Myometrial cell (primary cell): ENCODE data around the gene BTBD18. TPM values are rescaled to one million over a fixed set of nuclear protein-coding genes. Genes with fewer than 3 reads are reported as not detected.

ENCODE experiments used
- total RNA-seq: library from RNA; depleted of rRNA; stranded (reverse); fragments of >200 nt; gene quantifications from 2 replicates; pipeline ENCODE4 v1.2.3, GENCODE V29; 2015

The BTBD18 gene
- total RNA-seq, result not detected in 2 replicates

GRCh38 chr11:57751676-57752253 is at the start of gene BTBD18:
TSS of gene BTBD18 (minus strand) at chr11:57751819. CDS start at chr11:57751188, 631 bp downstream.

GRCh38 chr11:57761301-57762234 is 9.9 kb upstream of the BTBD18 start, which contains the start of gene CTNND1:
TSS of gene CTNND1 (plus strand) at chr11:57761802. CDS start at chr11:57791479, 29,677 bp downstream.

GRCh38 chr11:57741132-57742086 is 10.2 kb downstream of the BTBD18 start, which contains the start of gene SELENOH:
TSS of gene SELENOH (plus strand) at chr11:57741491. CDS start at chr11:57741596, 105 bp downstream.

GRCh38 chr11:57712256-57713150 is 39.1 kb downstream of the BTBD18 start, which contains the start of gene TMX2:
TSS of gene TMX2 (plus strand) at chr11:57712593. CDS start at chr11:57712619, 26 bp downstream.

GRCh38 chr11:57711414-57712255 is 40.0 kb downstream of the BTBD18 start, which contains the start of gene MED19:
TSS of gene MED19 (minus strand) at chr11:57712215. CDS start at chr11:57712179, 36 bp downstream.

Other genes with a start within 250 kb of the BTBD18 start
- 19.9 and 20.9 TPM in 2 replicates for gene SLC43A1, start 236.1 kb downstream of the BTBD18 start, total RNA-seq
- 41.5 and 43.8 TPM in 2 replicates for gene TIMM10, start 221.1 kb downstream of the BTBD18 start, total RNA-seq
- not detected in 2 replicates for gene SMTNL1, start 214.2 kb downstream of the BTBD18 start, total RNA-seq
- 66.6 and 96.0 TPM in 2 replicates for gene UBE2L6, start 184.1 kb downstream of the BTBD18 start, total RNA-seq
- 157 and 185 TPM in 2 replicates for gene SERPING1, start 154.1 kb downstream of the BTBD18 start, total RNA-seq
- gene YPEL4, start 101.9 kb downstream of the BTBD18 start, total RNA-seq, result 0.18 TPM in 1 of 2 replicates, not detected in the other
- 15.8 and 23.9 TPM in 2 replicates for gene CLP1, start 94.1 kb downstream of the BTBD18 start, total RNA-seq
- gene ZDHHC5, start 83.7 kb downstream of the BTBD18 start, total RNA-seq, result 36.9 and 42.5 TPM in 2 replicates
- 28.0 and 31.5 TPM in 2 replicates for gene MED19, start 39.6 kb downstream of the BTBD18 start, total RNA-seq
- 61.4 and 76.0 TPM in 2 replicates for gene TMX2, start 39.2 kb downstream of the BTBD18 start, total RNA-seq
- gene SELENOH, start 10.3 kb downstream of the BTBD18 start, total RNA-seq, result 182 and 215 TPM in 2 replicates
- 68.3 and 83.8 TPM in 2 replicates for gene CTNND1, start 10.0 kb upstream of the BTBD18 start, total RNA-seq